NCI-H524 (cell line): Measurements from ENCODE around the gene PDHX.
"Not testable (repeated sequence)": the region's sequence is repeated elsewhere in the genome, so short reads cannot be mapped to it uniquely, and the experiment has no call there.

Experiments
- DNase-seq, 2 experiments: peaks; one replicate each; lab custom pipeline; 2025; lab: John Stamatoyannopoulos, UW

The PDHX gene

GRCh38 chr11:34916015-34916842 lies at the start of gene PDHX, which contains the start of gene APIP:
Gene PDHX, plus strand, starts transcription at chr11:34916618. Its CDS starts 38 bp downstream, at chr11:34916656.
Gene APIP, minus strand, starts transcription at chr11:34916379. Its CDS starts 95 bp downstream, at chr11:34916284.
- DNase-seq, result peak; percentile 86 to 97

GRCh38 chr11:34869425-34869824 lies 47.0 kb upstream of the PDHX start:
- DNase-seq, result peak in 1 of 2 experiments; percentile 9

GRCh38 chr11:34870548-34871196 lies 45.7 kb upstream of the PDHX start:
- no peak for DNase-seq

- DNase-seq, result no peak
These were observed 42.2 kb upstream of the PDHX start for GRCh38 chr11:34874202-34874601.

- DNase-seq, result no peak
These were observed 38.9 kb upstream of the PDHX start for GRCh38 chr11:34877375-34877975.

- no peak for DNase-seq
These were observed 34.5 kb upstream of the PDHX start for GRCh38 chr11:34881900-34882299.

GRCh38 chr11:34886609-34887008 lies 29.8 kb upstream of the PDHX start:
- no peak for DNase-seq

GRCh38 chr11:34887260-34887659 lies 29.2 kb upstream of the PDHX start:
- DNase-seq, result no peak

GRCh38 chr11:34890089-34890488 lies 26.3 kb upstream of the PDHX start:
- no peak for DNase-seq

- DNase-seq, result peak in 1 of 2 experiments; percentile 35
These were observed 25.6 kb upstream of the PDHX start for GRCh38 chr11:34890812-34891211.

GRCh38 chr11:34891611-34892010 lies 24.8 kb upstream of the PDHX start:
- no peak for DNase-seq

- DNase-seq, result peak in 1 of 2 experiments; percentile 38
These were observed 23.0 kb upstream of the PDHX start for GRCh38 chr11:34893416-34893815.

- DNase-seq, result not testable (repeated sequence)
These were observed 20.2 kb upstream of the PDHX start for GRCh38 chr11:34896191-34896590.

GRCh38 chr11:34897171-34897870 lies 19.1 kb upstream of the PDHX start:
- no peak for DNase-seq

GRCh38 chr11:34898474-34898873 lies 17.9 kb upstream of the PDHX start:
- DNase-seq, result no peak

GRCh38 chr11:34899633-34900016 lies 16.8 kb upstream of the PDHX start:
- no peak for DNase-seq

- DNase-seq, result no peak
These were observed 11.9 kb upstream of the PDHX start for GRCh38 chr11:34904421-34904955.

- DNase-seq, result no peak
These were observed 10.8 kb upstream of the PDHX start for GRCh38 chr11:34905666-34906065.

- DNase-seq, result no peak
These were observed 8.4 kb upstream of the PDHX start for GRCh38 chr11:34907934-34908593.

- DNase-seq, result no peak
These were observed 7.0 kb upstream of the PDHX start for GRCh38 chr11:34909415-34909814.

GRCh38 chr11:34909955-34910354 lies 6.5 kb upstream of the PDHX start:
- no peak for DNase-seq
